WTC11 (cell line): Measurements from ENCODE around the gene NSD1. TPM values are rescaled to one million over a fixed set of nuclear protein-coding genes. Genes with fewer than 3 reads are reported as not detected.

Source experiments
- ATAC-seq: fragments of 200-7000 bp; cut with Tn5 transposase; 2 replicates; pipeline ENCODE4 v1.10.0; 2021; ENCODE audit warnings: mild to moderate bottlenecking, moderate library complexity
- CTCF ChIA-PET: fragments of 300-600 bp; sonication (Branson Sonifier 250); formaldehyde crosslinking; loops from one replicate; lab custom pipeline; 2021; ENCODE audit warnings: antibody characterized with exemption; lab: Charles Lee
- POLR2A ChIA-PET: fragments of 350-600 bp; sonication (Branson Sonifier 250); formaldehyde crosslinking; loops from one replicate; lab custom pipeline; 2021; ENCODE audit warnings: antibody characterized with exemption; lab: Charles Lee
- DNase-seq: peaks from one replicate; pipeline ENCODE4 v3.0.0; 2021; ENCODE audit warnings: low spot score
- H3K27ac Mint-ChIP-seq: 2 replicates; pipeline ENCODE4 v1.8.0; 2021; ENCODE audit warnings: mixed read lengths
- H3K27me3 Mint-ChIP-seq: 2 replicates; pipeline ENCODE4 v1.8.0; 2021; ENCODE audit warnings: low read depth, mild to moderate bottlenecking, moderate library complexity, mixed read lengths
- H3K36me3 Mint-ChIP-seq: 2 replicates; pipeline ENCODE4 v1.8.0; 2021; ENCODE audit warnings: mixed read lengths
- H3K4me1 Mint-ChIP-seq: 2 replicates; pipeline ENCODE4 v1.8.0; 2022; ENCODE audit warnings: mixed read lengths
- H3K4me3 Mint-ChIP-seq: 2 replicates; pipeline ENCODE4 v1.8.0; 2021; ENCODE audit warnings: mild to moderate bottlenecking, moderate library complexity, mixed read lengths
- H3K9me3 Mint-ChIP-seq: 2 replicates; pipeline ENCODE4 v1.8.0; 2021; ENCODE audit warnings: mixed read lengths
- CBFB ChIP-seq: sonication (generic); formaldehyde crosslinking; IDR thresholded peaks from 2 replicates; pipeline ENCODE4 v1.8.1; 2022; ENCODE audit warnings: mild to moderate bottlenecking, low read depth, missing genetic modification reagents
- ESRRA ChIP-seq: sonication (generic); formaldehyde crosslinking; IDR thresholded peaks from 2 replicates; pipeline ENCODE4 v1.8.1; 2022; ENCODE audit warnings: mild to moderate bottlenecking, missing genetic modification reagents, borderline replicate concordance
- FOXJ3 ChIP-seq: sonication (generic); formaldehyde crosslinking; IDR thresholded peaks from 2 replicates; pipeline ENCODE4 v1.9.0; 2021; ENCODE audit warnings: missing genetic modification reagents, mild to moderate bottlenecking, borderline replicate concordance
- GTF2I ChIP-seq: fragments of 250-450 bp; sonication (Bioruptor Pico); conservative IDR thresholded peaks from 2 replicates; pipeline ENCODE4 v1.4.0; 2021; ENCODE audit warnings: mild to moderate bottlenecking
- MXD4 ChIP-seq: fragments of 250-450 bp; sonication (Bioruptor Pico); IDR thresholded peaks from 2 replicates; pipeline ENCODE4 v1.8.0; 2021; ENCODE audit warnings: mild to moderate bottlenecking, moderate library complexity, borderline replicate concordance
- PRRX2 ChIP-seq: fragments of 250-450 bp; sonication (Bioruptor Pico); IDR thresholded peaks from 2 replicates; pipeline ENCODE4 v1.8.0; 2021; ENCODE audit warnings: mild to moderate bottlenecking
- RORB ChIP-seq: fragments of 250-450 bp; sonication (Bioruptor Pico); IDR thresholded peaks from 2 replicates; pipeline ENCODE4 v1.9.0; 2021; ENCODE audit warnings: mild to moderate bottlenecking
- SMAD3 ChIP-seq: sonication (generic); formaldehyde crosslinking; IDR thresholded peaks from 2 replicates; pipeline ENCODE4 v1.8.0; 2022; ENCODE audit warnings: missing genetic modification reagents, mild to moderate bottlenecking, borderline replicate concordance
- SMAD4 ChIP-seq: sonication (generic); formaldehyde crosslinking; IDR thresholded peaks from 2 replicates; pipeline ENCODE4 v1.8.0; 2022; ENCODE audit warnings: mild to moderate bottlenecking, missing genetic modification reagents
- TP53 ChIP-seq: sonication (generic); formaldehyde crosslinking; IDR thresholded peaks from 2 replicates; pipeline ENCODE4 v1.8.1; 2023; ENCODE audit warnings: mild to moderate bottlenecking, missing genetic modification reagents
- ZNF281 ChIP-seq: sonication (generic); formaldehyde crosslinking; IDR thresholded peaks from 2 replicates; pipeline ENCODE4 v1.8.0; 2023; ENCODE audit warnings: mild to moderate bottlenecking, missing genetic modification reagents
- ZNF317 ChIP-seq: sonication (generic); formaldehyde crosslinking; IDR thresholded peaks from 2 replicates; pipeline ENCODE4 v1.8.1; 2023; ENCODE audit warnings: low read depth, mild to moderate bottlenecking, moderate library complexity, missing genetic modification reagents, borderline replicate concordance
- ZNF423 ChIP-seq: fragments of 250-450 bp; sonication (Bioruptor Pico); IDR thresholded peaks from 2 replicates; pipeline ENCODE4 v2.1.2; 2022; ENCODE audit warnings: mild to moderate bottlenecking, moderate library complexity
- ZNF532 ChIP-seq: fragments of 250-450 bp; sonication (Bioruptor Pico); IDR thresholded peaks from 2 replicates; pipeline ENCODE4 v1.9.0; 2021; ENCODE audit warnings: mild to moderate bottlenecking, borderline replicate concordance
- ZNF671 ChIP-seq: fragments of 250-450 bp; sonication (Bioruptor Pico); IDR thresholded peaks from 2 replicates; pipeline ENCODE4 v1.8.0; 2021; ENCODE audit warnings: mild to moderate bottlenecking
- total RNA-seq: library from RNA; stranded (reverse); gene quantifications from 3 replicates; pipeline ENCODE4 v1.2.3, GENCODE V29; 2021
- TF ChIP-seq, protein P1 (sequence below): sonication (generic); formaldehyde crosslinking; IDR thresholded peaks from 2 replicates; pipeline ENCODE4 v1.8.0; 2023; ENCODE audit warnings: missing genetic modification reagents, mild to moderate bottlenecking, borderline replicate concordance
- TF ChIP-seq, protein P2 (sequence below): fragments of 250-450 bp; sonication (Bioruptor Pico); IDR thresholded peaks from 2 replicates; pipeline ENCODE4 v1.8.0; 2021; ENCODE audit warnings: mild to moderate bottlenecking

NSD1 gene
- total RNA-seq, 1 experiment from 2014 or later, result 148 TPM

DNA sequence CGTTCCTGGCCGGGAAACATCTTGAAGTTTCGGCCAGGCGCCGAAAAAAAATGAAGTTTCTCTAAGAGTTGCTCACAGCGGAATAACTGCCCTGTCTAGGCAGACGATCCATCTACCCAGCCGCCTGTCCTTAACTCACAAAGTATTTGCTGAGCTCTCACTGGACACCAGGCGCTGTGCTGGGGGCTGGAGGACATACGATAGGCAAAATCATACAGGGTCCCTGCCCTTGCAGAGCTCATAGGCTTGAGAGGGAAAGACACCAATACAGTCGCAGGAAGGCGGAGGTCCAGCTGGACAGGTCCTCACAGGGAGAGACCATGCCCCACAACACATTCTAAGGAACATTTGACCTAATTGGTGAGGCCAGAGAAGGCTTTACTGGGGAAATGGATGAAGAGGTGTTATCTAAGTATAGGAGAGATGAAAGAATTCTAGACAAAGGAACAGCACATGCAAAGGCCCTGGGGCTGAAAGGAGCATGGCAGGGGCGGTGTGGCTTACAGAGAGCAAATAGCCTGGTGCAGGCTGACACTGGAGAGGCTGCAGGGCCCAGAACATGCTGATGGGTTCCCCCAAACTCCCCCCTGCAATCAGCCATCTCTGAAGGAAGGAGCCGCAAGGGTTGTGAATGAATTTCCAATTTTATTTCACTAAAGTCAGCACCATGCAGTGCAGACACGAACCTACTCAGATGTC lies 180.1 kb downstream of the NSD1 start:
- TF ChIP-seq ZNF281 (CRISPR knock-in tag) (no peak), PRRX2 (CRISPR knock-in tag) (no peak), SMAD3 (no peak), ESRRA (no peak), ZNF423 (no peak), CBFB (CRISPR knock-in tag) (no peak), ZNF532 (CRISPR knock-in tag) (no peak)
- TF ChIP-seq, protein P1, sequence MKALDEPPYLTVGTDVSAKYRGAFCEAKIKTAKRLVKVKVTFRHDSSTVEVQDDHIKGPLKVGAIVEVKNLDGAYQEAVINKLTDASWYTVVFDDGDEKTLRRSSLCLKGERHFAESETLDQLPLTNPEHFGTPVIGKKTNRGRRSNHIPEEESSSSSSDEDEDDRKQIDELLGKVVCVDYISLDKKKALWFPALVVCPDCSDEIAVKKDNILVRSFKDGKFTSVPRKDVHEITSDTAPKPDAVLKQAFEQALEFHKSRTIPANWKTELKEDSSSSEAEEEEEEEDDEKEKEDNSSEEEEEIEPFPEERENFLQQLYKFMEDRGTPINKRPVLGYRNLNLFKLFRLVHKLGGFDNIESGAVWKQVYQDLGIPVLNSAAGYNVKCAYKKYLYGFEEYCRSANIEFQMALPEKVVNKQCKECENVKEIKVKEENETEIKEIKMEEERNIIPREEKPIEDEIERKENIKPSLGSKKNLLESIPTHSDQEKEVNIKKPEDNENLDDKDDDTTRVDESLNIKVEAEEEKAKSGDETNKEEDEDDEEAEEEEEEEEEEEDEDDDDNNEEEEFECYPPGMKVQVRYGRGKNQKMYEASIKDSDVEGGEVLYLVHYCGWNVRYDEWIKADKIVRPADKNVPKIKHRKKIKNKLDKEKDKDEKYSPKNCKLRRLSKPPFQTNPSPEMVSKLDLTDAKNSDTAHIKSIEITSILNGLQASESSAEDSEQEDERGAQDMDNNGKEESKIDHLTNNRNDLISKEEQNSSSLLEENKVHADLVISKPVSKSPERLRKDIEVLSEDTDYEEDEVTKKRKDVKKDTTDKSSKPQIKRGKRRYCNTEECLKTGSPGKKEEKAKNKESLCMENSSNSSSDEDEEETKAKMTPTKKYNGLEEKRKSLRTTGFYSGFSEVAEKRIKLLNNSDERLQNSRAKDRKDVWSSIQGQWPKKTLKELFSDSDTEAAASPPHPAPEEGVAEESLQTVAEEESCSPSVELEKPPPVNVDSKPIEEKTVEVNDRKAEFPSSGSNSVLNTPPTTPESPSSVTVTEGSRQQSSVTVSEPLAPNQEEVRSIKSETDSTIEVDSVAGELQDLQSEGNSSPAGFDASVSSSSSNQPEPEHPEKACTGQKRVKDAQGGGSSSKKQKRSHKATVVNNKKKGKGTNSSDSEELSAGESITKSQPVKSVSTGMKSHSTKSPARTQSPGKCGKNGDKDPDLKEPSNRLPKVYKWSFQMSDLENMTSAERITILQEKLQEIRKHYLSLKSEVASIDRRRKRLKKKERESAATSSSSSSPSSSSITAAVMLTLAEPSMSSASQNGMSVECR, result no peak
- TF ChIP-seq, all 79 proteins: peak for 0
- POLR2A ChIA-PET, result interaction anchor here (0.7 to 2.3 kb wide), 2 partner anchors 57 to 65 kb away, joined by 5 to 8 read pairs; no protein-coding TSS in a partner anchor
- no peaks in the 10 kb centered on the region for H3K27me3 Mint-ChIP-seq
- ATAC-seq (no peak), DNase-seq (no peak)
- no peak overlapping the region for H3K27ac Mint-ChIP-seq
- CTCF ChIA-PET, result interaction anchor here (0.8 to 4.5 kb wide), 11 partner anchors 12 to 202 kb away, joined by 3 to 91 read pairs (median 6); partner anchors contain the start of genes DOK3 and PRR7
- peaks cover 2% of the 10 kb centered on the region; the same call in 1 of the 2 replicates for H3K36me3 Mint-ChIP-seq
- no peak overlapping the region for H3K4me3 Mint-ChIP-seq
- no peaks in the 10 kb centered on the region for H3K9me3 Mint-ChIP-seq
- peaks cover 25% of the 10 kb centered on the region for H3K4me1 Mint-ChIP-seq

DNA sequence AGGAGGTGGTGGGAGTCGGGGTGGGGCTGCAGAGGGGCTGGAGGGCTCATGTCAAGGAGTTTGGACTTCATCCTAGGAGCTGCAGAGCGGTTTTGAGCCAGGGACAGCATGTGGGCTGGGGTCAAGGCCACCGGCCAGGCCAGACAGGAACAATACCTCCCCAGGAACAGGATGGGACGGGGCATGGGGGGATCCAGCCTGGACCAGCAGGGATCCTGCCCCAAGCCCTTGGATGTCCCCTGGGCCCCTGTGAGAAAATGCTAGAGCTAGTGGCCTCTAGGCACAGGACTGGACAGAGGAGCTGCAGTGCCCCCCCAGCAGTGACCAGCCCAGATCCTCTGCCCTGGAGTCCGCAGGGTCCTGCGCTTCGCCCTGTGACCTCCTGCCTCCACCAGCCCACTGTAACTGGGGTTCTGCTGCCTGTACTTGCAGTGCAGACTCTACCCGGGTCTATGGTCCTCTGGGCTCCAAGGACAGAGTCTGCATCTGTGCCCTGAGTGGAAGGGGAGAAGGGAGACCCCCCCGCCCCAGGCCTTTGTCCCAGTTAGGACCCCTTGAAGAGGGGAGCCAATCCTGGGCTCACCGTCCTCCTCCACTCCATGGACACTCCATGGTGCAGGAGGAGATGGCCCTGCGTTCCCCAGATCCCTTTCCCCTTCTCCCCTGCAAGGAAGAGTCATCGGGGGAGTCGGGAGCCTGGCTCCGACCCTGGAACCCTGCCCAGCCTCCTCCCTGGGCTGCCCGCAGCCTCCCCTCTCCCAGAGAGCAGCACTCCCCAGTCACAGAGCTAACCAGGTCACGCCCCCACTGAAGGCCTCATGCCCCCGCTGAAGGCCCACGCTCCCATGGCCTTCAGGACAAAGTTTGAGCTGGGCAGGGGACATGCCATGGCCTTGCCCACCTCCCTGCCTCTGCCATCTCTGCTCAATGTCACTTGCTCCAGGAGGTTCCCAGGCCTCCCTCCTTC lies 181.1 kb downstream of the NSD1 start:
- ATAC-seq (no peak), DNase-seq (no peak)
- peaks cover 5% of the 10 kb centered on the region; the same call in 1 of the 2 replicates for H3K9me3 Mint-ChIP-seq
- no peaks in the 10 kb centered on the region for H3K27me3 Mint-ChIP-seq
- CTCF ChIA-PET, result interaction anchor here (0.8 to 3.8 kb wide), 5 partner anchors 56 to 195 kb away, joined by 3 to 24 read pairs (median 4); partner anchors contain the start of gene DOK3
- POLR2A ChIA-PET, result interaction anchor here (0.6 kb wide), 1 partner anchor 226 kb away, joined by 3 read pairs; no protein-coding TSS in a partner anchor
- H3K27ac Mint-ChIP-seq, result no peak overlapping the region
- H3K36me3 Mint-ChIP-seq, result peaks cover 2% of the 10 kb centered on the region; the same call in 1 of the 2 replicates
- H3K4me1 Mint-ChIP-seq, result peaks cover 25% of the 10 kb centered on the region
- no peak overlapping the region for H3K4me3 Mint-ChIP-seq
- no peak for TF ChIP-seq SMAD4 (CRISPR knock-in tag)
- no peak for TF ChIP-seq TP53 (CRISPR knock-in tag)
- no peak for TF ChIP-seq RORB
- TF ChIP-seq ZNF317 (CRISPR knock-in tag), result no peak
- no peak for TF ChIP-seq ZNF671 (CRISPR knock-in tag)
- TF ChIP-seq GTF2I (CRISPR knock-in tag), result no peak
- no peak for TF ChIP-seq MXD4
- no peak for TF ChIP-seq FOXJ3 (CRISPR knock-in tag)
- no peak for TF ChIP-seq PRRX2 (CRISPR knock-in tag)
- TF ChIP-seq, protein P2, sequence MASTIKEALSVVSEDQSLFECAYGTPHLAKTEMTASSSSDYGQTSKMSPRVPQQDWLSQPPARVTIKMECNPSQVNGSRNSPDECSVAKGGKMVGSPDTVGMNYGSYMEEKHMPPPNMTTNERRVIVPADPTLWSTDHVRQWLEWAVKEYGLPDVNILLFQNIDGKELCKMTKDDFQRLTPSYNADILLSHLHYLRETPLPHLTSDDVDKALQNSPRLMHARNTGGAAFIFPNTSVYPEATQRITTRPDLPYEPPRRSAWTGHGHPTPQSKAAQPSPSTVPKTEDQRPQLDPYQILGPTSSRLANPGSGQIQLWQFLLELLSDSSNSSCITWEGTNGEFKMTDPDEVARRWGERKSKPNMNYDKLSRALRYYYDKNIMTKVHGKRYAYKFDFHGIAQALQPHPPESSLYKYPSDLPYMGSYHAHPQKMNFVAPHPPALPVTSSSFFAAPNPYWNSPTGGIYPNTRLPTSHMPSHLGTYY (CRISPR knock-in tag), result no peak
